T47D (cell line): ENCODE data around the gene ZFP36.

Experiments used
- DNase-seq, 2 experiments: peaks; one replicate each; pipeline versions ENCODE4 v3.0.0 to v3.0.0-alpha.2; 2011 to 2012; ENCODE audit warnings: low read depth in 1 of 2, low spot score in 1 of 2
- JUND ChIP-seq: IDR thresholded peaks from 2 replicates; pipeline ENCODE4 v1.6.1; 2012; ENCODE audit warnings: low read depth
- in situ Hi-C: cut with HindIII; loops from 2 replicates; pipeline ENCODE4 v1.10.0; 2016; ENCODE audit warnings: low sequenced_read_pairs, low pct_unique_long_range_greater_than_20kb

ZFP36 gene

DNA sequence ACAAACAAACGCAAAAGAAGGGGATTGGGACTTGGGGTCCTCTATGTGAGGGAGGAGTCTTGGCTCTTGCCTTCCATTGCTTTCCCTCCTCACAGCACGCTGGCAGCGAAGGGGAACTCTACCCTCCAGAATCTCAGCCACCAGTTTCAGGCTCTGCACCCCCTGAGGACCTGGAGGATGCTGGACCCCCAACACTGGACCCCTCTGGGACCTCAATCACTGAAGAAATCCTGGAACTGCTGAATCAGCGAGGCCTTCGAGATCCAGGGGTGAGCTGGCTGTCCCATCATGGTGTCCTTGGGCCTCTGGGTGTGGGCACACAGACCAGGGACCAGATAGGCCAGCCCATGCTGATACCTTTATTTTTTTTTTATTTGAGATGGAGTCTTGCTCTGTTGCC lies 15.4 kb downstream of the ZFP36 start:
- no peak for TF ChIP-seq JUND
- DNase-seq = no peak
- in situ Hi-C loops = no loop called here

DNA sequence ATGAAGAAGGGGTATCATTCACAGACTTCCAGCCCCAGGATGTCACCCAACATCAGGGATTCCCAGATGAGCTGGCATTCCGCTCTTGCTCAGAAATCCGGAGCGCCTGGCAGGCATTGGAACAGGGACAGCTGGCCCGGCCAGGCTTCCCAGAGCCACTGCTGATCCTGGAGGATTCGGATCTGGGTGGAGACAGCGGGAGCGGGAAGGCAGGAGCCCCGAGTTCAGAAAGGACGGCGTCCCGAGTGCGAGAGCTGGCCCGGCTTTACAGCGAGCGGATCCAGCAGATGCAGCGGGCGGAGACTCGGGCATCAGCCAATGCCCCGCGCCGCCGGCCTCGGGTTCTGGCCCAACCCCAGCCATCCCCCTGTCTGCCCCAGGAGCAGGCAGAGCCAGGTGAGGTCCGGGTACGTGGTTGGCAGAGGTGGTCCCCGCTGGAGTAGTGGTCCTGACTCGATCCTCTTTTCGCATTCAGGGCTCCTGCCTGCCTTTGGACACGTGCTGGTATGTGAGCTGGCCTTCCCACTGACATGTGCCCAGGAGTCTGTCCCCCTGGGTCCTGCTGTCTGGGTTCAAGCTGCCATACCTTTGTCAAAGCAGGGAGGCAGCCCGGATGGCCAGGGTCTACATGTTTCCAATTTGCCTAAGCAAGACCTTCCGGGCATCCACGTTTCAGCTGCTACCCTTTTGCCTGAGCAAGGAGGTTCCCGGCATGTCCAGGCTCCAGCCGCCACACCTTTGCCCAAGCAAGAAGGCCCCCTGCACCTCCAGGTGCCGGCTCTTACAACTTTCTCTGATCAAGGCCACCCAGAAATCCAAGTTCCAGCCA lies 16.8 kb downstream of the ZFP36 start:
- TF ChIP-seq JUND = no peak
- in situ Hi-C loops = no loop called here
- DNase-seq = no peak

DNA sequence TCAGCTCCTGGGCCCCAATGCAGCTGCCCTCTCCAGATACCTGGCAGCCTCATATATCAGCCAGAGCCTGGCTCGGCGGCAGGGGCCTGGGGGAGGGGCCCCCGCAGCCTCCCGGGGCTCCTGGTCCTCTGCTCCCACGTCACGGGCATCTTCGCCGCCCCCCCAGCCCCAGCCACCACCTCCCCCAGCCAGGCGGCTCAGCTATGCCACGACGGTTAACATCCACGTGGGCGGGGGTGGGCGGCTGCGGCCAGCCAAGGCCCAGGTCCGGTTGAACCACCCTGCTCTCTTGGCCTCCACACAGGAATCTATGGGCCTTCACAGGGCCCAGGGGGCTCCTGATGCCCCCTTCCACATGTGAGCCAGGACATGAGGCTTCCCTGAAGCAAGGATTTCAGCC lies 18.3 kb downstream of the ZFP36 start:
- TF ChIP-seq JUND = no peak
- DNase-seq = no peak
- in situ Hi-C loops = no loop called here

DNA sequence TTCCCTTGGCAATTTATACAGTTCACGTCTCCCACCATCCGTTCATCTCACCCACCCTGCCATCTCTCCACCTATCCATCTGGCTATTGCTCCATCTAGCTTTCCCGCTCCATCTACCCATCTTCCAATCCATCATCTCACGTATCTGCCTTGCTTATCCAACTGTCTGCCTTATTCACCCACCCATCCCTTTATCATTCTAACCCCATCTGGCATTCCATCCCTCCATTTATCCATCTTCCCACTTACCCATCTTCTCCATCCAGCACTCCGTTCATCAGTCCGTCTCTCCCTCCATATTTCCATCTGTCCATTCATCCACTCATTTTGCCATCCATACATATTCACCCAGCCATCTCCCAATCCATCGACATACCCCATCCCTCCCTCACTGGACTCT lies 19.1 kb downstream of the ZFP36 start:
- no peak for DNase-seq
- in situ Hi-C loops = no loop called here
- no peak for TF ChIP-seq JUND

DNA sequence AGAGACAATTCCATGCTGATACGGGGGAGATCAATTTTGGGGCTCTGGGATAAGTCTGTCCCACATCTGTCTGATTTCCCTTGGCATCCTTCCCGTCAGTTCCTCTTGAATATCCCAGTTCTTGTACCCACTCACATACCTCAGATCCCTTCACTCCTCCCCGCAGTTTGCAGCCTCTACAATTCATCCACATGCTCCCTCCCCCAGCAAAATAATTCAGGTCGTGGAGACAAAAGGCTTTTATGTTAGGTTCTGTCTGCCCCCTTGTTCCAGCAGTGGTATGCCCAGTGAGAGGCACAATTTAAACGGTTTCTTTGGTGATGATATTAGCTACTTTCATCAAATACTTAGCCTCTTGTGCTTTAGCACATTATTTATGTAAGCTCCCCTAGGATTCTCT lies 19.5 kb downstream of the ZFP36 start:
- in situ Hi-C loops = no loop called here
- no peak for DNase-seq

DNA sequence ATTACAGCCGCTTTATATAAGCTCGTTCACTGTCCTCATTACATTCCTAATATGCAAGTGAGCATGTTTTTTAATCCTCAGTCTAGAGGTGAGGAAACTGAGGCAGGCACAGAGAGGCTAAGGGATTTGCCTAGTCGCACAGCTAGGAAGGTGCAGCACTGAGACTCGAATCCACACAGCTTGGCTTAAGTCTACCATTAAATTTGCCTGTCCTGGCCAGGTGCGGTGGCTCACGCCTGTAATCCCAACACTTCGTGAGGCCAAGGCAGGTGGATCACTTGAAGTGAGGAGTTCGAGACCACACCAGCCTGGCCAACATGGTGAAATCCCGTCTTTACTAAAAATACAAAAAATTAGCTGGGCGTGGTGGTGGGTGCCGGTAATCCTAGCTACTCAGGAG lies 21.1 kb downstream of the ZFP36 start:
- TF ChIP-seq JUND = no peak
- DNase-seq = no peak
- in situ Hi-C loops = no loop called here

More for the DNA sequence above, 19.5 kb downstream of the ZFP36 start:
- no peak for TF ChIP-seq JUND

DNA sequence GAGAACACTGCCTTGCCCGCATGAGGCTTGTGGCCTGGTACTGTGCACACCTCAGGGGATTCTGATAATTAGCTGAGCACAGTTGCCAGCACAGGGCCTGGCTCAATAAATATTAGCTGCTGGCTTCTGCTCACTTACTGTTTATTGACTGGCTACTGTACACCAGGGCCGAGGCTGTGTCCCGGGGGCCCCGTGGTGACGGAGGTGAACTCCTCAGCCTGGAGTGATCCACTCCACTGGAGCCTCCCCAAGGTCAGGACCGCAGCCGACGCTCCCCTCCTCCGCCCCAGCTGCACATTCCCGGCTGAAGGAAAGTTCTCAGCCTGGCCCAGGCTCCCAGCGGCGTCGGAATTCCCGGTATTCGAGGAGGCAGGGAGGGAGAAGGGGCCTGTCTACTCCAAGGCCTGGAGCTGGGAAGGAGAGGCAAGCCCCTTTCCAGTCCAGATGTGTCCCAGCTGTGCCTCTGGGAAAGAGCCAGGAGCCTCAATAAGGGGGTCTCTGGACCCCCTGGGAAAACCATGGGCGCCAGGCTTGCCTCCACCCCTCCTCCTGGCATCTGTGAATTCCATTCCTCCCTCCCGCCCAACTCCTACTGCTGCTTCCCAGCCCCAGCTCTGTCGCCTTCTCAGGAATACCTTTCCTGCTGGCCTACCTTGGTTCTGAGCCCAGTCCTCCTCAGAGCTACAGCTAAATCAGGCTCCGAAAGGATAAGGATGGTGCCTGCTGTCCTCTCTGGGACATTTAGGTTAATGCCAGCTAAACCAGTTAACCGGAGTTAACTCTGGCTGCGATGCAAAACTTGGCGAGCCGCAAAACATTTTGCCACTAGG lies 21.9 kb downstream of the ZFP36 start:
- in situ Hi-C loops = no loop called here
- no peak for TF ChIP-seq JUND
- DNase-seq = peak in 1 of 2 experiments; percentile 55

DNA sequence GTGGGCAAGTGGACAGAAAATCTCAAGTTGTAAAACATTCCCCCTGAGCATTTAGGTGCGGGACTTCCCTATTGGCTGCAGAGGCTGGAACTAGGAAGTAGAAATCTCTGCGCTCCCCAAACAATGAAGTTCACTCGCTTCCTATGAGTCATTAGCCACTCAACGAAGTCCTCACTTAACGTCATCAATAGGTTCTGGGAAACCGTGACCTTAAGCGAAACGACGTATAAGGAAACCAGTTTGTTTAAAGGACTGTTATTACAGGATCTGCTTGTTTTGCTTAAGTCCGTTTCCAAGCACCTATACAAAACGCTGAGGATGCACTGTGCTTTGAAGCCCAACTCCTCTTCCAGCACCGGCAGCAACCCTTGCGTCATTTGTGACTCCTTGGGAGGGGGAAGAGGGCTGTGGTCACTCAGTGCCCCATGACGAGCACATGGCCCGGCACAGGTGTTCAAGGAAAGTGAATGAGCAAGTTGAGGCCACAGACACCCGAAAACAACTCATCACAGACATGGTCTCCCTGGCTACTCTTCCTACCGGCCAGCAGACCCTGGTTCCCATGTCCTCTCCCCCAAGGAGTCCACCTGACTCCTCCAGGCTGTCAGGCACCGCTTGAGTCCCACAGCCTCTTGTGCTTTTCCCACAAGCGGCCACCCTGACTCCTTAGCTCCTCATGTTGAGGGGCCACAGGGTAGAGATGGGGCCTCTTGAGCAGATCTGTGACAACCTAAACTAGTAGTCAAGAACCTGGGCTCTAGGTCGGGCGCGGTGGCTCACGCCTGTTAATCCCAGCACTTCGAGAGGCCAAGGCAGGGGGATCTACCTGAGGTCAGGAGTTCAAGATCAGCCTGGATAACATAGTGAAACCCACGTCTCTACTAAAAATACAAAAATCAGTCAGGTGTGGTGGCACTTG lies 24.3 kb downstream of the ZFP36 start:
- no peak for TF ChIP-seq JUND
- peak in 1 of 2 experiments; percentile 65 for DNase-seq
- in situ Hi-C loops = no loop called here

DNA sequence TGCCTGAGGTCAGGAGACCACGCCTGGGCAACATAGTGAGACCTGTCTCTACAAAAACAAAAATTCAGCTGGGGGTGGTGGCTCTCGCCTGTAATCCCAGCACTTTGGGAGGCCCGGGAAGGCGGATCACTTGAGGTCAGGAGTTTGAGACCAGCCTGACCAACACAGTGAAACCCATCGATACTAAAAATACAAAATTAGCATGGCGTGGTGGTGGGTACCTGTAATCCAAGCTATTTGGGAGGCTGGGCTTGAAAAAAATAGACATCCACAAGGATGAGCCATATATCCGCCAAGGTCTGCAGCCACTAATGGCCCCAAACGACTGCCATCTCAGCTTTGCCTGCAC lies 26.0 kb downstream of the ZFP36 start:
- TF ChIP-seq JUND = no peak
- in situ Hi-C loops = no loop called here
- DNase-seq = no peak

DNA sequence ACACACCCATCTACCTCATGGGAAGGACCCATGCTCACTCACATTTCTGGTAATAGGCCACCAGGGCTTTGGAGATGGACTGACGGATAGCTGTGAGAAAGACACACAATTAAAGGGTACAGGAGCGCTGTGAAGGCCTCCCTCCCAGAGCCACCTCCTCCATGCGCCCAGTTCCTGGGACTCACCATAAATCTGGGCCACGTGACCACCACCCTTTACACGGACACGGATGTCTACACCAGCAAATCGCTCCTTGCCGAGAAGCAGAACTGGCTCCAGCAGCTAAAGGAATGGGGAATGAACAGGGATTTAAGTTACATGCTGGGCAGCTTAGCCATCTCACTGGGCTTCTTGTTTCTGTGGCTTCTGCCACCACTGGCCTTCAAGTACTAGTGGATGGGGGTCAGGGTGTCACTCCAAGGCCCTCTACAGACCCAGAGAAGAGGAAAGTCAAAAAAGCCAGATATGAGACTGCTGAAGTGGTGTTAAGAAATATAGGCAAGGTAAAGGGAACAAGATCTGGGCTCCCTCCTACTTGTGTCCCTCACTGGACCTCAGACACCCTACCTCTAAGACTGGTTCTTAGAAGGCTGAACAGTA lies 26.9 kb downstream of the ZFP36 start:
- DNase-seq = no peak
- no peak for TF ChIP-seq JUND
- in situ Hi-C loops = no loop called here

DNA sequence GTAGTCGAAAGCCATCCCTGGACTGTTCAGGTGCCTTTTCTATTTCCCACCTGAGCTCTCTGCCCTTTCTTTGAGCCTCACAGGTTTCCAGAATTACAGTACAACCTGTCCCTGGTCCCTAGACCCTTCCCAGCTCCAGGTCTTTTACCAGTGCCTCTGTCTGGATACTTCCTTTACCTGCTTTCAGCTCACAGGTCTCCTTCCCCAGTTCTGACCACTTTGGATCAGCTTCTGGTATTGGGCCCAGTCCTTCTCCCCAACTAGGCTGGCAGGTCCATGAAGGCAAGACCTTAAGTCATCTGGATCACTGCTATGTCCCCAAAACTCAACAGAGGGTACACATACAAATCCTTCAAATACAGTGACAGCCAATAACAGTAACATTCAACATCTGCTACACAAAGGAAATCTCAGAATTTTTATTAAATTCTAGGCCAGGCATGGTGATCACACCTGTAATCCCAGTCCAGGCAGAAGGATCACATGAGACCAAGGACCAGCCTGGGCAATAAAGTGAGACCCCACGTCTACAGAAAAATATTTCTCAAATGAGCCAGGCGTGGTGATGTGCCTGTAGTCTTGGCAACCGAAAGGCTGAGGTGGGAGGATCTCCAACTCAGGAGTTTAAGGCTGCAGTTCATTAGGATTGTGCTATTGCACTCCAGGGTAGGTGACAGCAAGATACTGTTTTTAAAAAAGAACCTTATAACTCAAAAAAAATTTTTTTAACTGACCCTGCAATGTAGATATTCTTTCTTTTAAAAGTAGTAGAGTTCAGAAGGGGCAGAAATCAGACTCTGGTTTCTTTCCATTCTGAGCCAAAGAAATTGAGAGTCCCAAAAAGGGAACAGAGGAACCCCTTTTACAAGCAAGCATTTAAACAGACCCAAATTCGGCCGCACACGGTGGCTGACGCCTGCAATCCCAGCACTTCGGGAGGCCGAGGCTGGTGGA lies 27.8 kb downstream of the ZFP36 start:
- in situ Hi-C loops = no loop called here
- no peak for DNase-seq
- no peak for TF ChIP-seq JUND
